HG03432 (cell line): ENCODE data around the gene CGB7.

Experiments used
- ATAC-seq: cut with Tn5 transposase; IDR thresholded peaks from one replicate; pipeline ENCODE4 v1.9.1; 2021; ENCODE audit warnings: mild to moderate bottlenecking, moderate library complexity; ENCODE audit not compliant: unreplicated experiment

Gene CGB7

DNA sequence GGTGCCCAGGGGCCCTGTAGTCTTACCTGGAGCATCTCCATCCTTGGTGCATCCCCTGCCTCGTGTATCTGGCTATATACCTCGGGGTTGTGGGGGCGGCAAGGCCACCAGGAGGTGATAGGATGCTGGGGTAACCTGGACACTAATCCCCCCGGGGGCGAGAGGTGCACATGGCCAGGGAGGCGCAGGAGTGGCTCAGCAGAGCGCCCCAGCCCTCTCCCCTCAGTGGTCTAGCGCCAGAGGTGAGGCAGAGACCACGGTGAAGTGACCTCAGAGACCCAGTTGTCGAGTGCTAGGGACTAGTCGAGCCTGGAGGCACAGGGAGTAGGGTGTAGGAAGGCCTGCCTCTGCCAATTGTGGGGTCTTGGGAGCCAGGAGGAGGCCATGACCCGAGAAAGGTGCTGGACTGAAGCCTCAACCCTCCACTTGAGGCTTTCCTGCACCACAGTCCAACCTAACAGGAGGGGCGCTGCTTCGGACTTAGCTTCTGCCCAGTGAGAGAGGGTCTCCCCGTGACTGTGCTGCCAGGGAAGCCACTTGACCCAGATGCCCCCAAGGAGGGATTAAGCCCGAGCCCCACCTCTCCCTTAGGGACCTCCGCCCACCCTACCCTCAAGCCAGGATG lies 40.4 kb downstream of the CGB7 start, which contains the start of gene LHB:
LHB (minus strand) TSS at position 51 of the 625 bp plus-strand sequence; CDS start at position 41, 10 bp downstream.
- no peak for ATAC-seq

DNA sequence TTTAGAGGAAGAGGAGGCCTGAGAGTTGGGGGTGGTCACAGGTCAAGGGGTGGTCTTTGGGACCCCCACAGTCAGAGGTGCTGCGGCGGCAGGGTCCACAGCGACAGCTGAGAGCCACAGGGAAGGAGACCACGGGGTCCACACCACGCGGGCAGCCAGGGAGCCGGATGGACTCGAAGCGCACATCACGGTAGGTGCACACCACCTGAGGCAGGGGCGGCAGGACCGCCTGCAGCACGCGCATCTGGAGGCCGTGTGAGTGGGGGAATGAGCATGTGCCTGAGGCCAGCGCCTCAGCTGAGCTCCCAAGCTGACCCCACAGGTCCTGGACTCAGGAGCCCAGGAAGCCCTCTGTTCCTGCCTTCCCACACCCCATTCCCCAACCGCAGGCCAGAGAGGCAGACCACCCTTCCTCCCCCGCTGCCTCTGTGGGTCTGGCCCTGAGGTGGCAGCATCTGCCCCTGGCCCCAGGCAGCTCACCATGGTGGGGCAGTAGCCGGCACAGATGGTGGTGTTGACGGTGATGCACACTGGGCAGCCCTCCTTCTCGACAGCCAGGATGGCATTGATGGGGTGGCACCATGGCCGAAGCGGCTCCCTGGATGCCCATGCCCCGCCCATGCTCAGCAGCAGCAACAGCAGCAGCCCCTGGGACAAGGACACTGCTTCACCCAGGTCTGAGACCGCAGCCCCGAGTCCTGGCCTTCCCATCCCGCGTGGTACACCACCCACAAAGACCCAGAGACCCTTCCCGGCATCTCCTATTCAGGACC lies 41.3 kb downstream of the CGB7 start:
- no peak for ATAC-seq

DNA sequence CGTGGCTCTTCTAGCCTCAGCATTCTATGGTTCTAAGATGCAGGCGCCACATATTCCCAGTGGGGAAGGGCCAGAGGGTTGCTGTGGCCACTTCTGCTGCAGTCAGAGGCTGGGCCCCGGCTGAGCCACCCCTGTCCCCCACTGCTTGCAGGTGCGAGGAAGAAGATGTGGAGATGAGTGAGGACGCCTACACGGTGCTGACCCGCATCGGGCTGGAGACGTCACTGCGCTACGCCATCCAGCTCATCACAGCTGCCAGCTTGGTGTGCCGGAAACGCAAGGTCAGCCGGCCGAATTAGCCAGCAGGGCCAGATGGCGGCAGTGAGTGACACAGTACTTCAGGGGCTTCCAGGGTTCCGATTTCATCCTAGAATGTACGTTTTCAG lies 42.7 kb downstream of the CGB7 start:
- ATAC-seq = no peak

DNA sequence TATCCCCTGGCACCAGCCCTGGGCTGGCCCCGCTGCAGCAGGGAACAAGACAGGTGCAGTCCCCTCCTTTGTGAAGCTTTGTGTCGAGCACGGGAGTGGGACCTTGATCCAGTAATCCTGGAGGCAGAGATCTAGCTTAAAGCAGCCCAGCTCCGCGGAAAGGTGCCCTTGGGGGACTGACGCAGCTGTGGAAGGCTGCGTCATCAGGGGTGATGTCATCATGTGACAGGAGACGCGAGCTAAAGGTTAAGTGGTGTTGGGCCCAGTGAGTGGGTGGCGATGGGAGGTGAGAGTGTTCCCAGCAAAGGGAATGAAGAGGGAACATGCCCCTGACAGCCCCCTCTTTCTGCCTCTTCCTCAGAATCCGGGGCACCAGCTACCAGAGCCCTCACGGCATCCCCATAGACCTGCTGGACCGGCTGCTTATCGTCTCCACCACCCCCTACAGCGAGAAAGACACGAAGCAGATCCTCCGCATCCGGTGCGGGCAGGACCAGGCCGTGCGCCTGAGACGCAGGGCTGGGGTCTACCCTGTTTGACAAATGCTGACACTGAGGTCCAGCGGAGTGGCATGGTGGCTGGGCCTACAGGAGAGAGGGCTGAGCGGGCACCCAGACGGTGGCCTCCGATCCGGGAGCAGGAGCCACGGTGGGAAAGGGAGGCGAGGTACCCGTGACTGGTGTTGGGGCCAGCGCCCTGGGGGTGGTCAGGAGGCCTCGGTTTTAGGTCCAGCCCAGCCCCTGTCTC lies 43.3 kb downstream of the CGB7 start:
- no peak for ATAC-seq

DNA sequence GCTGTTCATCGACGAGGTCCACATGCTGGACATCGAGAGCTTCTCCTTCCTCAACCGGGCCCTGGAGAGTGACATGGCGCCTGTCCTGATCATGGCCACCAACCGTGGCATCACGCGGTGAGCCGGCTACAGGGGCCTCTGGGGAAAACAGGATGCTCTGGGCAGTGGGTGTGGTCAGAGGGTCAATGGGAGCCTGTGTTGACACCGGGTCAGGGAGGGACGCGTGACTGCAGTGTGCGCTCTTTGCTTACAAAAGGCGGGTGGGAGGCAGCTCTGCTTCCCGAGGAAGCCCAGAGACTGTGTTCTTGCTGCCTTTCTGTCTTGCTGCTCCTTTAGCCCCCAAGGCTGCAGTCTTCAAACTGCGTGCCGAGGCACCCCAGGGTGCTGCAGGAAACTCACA lies 46.4 kb downstream of the CGB7 start:
- no peak for ATAC-seq

DNA sequence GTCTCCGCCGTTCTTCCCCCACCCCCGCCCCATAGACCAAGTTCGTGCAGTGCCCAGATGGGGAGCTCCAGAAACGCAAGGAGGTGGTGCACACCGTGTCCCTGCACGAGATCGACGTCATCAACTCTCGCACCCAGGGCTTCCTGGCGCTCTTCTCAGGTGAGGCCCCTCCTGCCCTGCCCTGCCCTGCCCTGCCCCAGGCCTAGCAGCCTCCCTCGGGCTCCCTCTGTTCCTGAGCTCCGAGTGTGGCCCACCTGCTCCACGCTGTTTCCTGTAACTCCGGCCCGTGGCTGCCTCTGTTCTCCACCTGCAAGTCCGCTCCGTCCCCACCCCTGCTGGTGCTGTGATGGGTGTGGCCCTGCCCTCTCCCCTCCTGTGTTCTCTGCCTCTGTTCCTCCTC lies 47.1 kb downstream of the CGB7 start:
- no peak for ATAC-seq

DNA sequence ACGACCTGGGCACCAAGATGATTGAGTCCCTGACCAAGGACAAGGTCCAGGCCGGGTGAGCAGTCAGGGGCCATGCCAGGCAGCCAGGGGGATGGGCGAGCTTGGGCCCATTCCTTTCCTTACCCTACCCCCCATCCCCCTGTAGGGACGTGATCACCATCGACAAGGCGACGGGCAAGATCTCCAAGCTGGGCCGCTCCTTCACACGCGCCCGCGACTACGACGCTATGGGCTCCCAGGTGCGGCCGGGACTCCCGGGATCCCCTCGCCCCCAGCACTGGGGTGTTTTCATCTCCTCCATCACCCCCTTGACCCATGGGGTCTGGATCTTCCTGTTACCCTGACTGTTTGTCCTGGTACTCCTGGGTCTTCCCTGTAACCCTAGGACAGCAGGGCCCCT lies 47.7 kb downstream of the CGB7 start:
- no peak for ATAC-seq

DNA sequence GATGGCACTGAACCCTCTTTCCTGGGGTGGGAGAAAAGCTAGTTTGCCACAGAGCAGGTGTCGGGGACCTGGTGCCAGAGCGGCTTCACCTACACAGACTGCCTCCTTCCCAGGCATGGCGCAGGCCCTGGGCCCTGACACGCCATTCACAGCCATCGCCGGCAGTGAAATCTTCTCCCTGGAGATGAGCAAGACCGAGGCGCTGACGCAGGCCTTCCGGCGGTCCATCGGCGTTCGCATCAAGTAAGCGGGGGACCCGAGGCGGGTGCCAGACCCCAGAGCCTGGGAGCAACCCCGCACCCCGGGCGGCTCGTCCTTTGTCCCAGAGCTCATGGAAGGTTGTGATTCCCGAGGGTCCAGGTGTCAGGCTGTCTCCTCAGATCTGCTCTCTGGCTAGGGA lies 50.6 kb downstream of the CGB7 start:
- no peak for ATAC-seq

DNA sequence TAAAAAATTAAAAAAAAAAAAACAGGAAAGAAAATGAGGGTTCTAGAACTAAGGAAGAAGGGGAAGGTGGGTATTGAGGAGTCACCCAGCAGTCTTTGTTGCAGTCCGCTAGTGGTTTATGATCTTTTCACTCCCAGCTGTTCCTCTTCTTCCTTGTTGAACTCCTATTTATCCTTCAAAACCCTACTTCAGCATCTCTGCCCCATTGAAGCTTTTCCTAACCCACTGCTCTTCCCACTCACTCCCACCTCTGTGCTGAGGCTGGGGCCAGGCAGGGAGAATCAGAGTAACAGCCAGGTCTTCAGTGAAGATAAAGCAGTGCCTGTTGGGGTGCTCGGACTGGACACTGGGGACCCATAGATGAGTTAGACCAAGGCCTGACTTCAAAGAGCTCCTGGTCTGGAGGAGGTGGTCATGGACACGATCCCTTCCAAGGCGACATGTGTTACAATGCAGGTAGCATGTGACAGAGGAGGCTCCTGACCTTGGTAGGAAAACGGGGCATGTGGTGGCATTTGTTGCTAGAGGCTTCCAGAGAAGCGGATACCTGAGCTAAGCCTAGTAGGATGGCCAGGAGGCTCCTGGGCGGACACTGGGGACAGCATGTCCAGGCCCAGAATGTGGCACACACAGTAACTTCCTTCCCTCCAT lies 52.5 kb downstream of the CGB7 start:
- no peak for ATAC-seq
